ENCODE data around the gene IL23A. TPM values are rescaled to one million over a fixed set of nuclear protein-coding genes. Genes with fewer than 3 reads are reported as not detected.

IL23A gene
- total RNA-seq, 1 donor from 2014 or later = 0.67 TPM

DNA sequence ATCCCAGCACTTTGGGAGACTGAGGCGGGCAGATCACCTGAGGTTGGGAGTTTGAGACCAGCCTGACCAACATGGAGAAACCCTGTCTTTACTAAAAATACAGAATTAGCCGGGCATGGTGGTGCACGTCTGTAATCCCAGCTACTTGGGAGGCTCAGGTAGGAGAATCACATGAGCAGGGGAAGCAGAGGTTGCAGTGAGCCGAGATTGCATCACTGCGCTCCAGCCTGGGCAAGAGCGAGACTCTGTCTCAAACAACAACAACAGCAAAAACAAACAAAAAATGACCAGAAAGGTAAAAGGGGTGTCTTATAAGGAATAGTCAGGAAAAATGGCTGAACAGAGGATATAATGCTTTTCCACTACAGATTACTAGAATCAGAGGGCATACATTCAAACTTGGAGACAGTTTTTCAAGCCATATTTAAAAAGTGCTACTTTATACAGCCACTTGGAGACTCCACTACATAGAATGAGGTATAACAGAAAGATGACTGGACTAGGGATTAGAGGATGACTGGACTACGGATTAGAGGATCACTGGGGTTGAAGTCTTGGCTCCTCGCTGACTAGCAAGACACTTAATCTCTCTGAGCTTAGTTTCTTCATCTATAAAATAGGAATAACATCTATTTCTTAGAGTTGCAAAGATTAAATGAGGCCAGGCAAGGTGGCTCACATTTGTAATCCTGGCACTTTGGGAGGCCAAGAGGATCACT is 33.7 kb upstream of the IL23A start:
- Mint-ChIP-seq H3K4me3 (ENCODE audit: low read depth) (no peak overlapping the region), H3K9me3 (ENCODE audit: low read depth) (no peaks in the 10 kb centered on the region), H3K27me3 (no peaks in the 10 kb centered on the region), H3K4me1 (ENCODE audit: low read depth) (peaks cover 9% of the 10 kb centered on the region), H3K36me3 (ENCODE audit: insufficient read depth) (peaks cover 10% of the 10 kb centered on the region), H3K27ac (no peak overlapping the region)
- TF ChIP-seq, protein P1, sequence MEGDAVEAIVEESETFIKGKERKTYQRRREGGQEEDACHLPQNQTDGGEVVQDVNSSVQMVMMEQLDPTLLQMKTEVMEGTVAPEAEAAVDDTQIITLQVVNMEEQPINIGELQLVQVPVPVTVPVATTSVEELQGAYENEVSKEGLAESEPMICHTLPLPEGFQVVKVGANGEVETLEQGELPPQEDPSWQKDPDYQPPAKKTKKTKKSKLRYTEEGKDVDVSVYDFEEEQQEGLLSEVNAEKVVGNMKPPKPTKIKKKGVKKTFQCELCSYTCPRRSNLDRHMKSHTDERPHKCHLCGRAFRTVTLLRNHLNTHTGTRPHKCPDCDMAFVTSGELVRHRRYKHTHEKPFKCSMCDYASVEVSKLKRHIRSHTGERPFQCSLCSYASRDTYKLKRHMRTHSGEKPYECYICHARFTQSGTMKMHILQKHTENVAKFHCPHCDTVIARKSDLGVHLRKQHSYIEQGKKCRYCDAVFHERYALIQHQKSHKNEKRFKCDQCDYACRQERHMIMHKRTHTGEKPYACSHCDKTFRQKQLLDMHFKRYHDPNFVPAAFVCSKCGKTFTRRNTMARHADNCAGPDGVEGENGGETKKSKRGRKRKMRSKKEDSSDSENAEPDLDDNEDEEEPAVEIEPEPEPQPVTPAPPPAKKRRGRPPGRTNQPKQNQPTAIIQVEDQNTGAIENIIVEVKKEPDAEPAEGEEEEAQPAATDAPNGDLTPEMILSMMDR (IDR thresholded peaks at IDR 0.05; ENCODE audit: unreplicated experiment) = no peak
- no peak for DNase-seq (ENCODE audit: low spot score, unreplicated experiment)

DNA sequence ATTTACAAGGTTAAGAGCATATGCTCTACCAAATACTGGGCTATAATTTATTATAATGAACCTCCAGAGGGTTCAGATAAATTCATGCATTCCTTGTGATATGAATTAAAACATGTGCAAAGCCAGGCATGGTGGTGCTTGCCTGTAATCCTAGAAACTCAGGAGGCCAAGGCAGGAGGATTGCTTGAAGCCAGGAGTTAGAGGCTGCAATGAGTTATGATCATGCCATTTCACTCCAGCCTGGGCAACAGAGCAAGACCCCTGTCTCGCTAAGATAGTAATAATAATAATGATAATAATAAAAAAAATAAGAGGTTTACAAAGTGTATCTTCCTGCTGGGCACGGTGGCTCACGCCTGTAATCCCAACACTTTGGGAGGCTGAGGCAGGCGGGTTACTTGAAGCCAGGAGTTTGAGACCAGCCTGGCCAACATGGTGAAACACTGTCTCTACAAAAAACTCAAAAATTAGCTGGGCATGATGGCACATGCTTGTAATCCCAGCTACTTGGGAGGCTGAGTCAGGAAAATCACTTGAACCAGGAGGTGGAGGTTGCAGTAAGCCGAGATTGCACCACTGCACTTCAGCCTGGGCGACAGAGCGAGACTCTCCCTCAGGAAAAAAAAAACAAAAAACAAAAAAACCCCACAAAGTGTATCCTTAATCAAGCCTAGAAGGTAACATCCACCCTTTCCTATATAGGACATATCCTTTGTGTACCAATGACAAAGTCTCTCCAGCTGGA is 31.3 kb upstream of the IL23A start:
- TF ChIP-seq, protein P1 (IDR thresholded peaks at IDR 0.05; ENCODE audit: unreplicated experiment) = no peak
- peaks cover 14% of the 10 kb centered on the region for H3K36me3 Mint-ChIP-seq (ENCODE audit: insufficient read depth)
- H3K9me3 Mint-ChIP-seq (ENCODE audit: low read depth) = no peaks in the 10 kb centered on the region
- H3K4me3 Mint-ChIP-seq (ENCODE audit: low read depth) = no peak overlapping the region
- no peak for DNase-seq (ENCODE audit: low spot score, unreplicated experiment)
- H3K27ac Mint-ChIP-seq = no peak overlapping the region
- no peaks in the 10 kb centered on the region for H3K27me3 Mint-ChIP-seq
- H3K4me1 Mint-ChIP-seq (ENCODE audit: low read depth) = no peaks in the 10 kb centered on the region

DNA sequence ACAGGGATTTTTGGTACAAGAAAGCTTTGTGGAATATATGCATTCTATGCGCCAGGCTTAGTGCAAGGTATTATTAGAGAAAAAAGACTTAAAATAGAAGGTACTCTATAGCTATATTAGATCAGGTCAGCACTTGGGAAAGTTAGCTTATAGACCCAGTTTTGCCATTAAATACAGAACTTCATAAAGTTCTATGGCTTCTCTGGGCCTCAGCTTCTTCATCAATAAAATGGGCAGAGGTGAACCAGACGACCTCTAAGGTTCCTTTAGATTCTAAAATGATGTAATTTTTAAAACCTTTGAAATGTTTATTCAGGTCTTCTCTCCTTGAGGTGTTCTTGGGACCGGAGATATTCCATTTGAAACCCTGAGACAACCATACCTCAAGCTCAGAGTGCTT is 30.0 kb upstream of the IL23A start:
- DNase-seq (ENCODE audit: low spot score, unreplicated experiment) = no peak
- Mint-ChIP-seq H3K4me3 (ENCODE audit: low read depth) (no peak overlapping the region), H3K9me3 (ENCODE audit: low read depth) (no peaks in the 10 kb centered on the region), H3K27me3 (no peaks in the 10 kb centered on the region), H3K36me3 (ENCODE audit: insufficient read depth) (peaks cover 14% of the 10 kb centered on the region), H3K27ac (no peak overlapping the region), H3K4me1 (ENCODE audit: low read depth) (no peaks in the 10 kb centered on the region)
- TF ChIP-seq, protein P1 (IDR thresholded peaks at IDR 0.05; ENCODE audit: unreplicated experiment) = no peak

DNA sequence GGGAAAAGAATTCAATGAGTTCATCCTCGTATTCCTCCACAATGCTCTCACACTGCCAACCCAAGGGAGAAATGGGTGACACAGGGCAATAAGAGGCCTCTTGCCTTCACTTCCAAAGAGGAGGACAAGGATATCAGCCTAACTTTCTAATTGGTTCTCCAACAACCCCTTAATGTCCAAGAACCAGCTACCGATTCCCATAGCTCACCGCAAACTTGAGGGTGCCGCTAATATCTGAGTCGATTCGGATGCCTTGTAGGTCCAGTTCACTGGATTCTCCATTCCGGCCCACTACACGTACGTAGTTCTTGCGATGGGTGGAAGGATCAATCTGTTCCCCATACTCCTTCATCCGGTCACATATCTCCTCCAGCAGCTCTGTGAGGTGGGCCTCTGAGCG is 27.7 kb upstream of the IL23A start:
- TF ChIP-seq, protein P1 (IDR thresholded peaks at IDR 0.05; ENCODE audit: unreplicated experiment) = no peak
- Mint-ChIP-seq H3K9me3 (ENCODE audit: low read depth) (no peaks in the 10 kb centered on the region), H3K4me3 (ENCODE audit: low read depth) (no peak overlapping the region), H3K36me3 (ENCODE audit: insufficient read depth) (peaks cover 13% of the 10 kb centered on the region), H3K4me1 (ENCODE audit: low read depth) (peaks cover 8% of the 10 kb centered on the region), H3K27ac (no peak overlapping the region), H3K27me3 (no peaks in the 10 kb centered on the region)
- no peak for DNase-seq (ENCODE audit: low spot score, unreplicated experiment)

DNA sequence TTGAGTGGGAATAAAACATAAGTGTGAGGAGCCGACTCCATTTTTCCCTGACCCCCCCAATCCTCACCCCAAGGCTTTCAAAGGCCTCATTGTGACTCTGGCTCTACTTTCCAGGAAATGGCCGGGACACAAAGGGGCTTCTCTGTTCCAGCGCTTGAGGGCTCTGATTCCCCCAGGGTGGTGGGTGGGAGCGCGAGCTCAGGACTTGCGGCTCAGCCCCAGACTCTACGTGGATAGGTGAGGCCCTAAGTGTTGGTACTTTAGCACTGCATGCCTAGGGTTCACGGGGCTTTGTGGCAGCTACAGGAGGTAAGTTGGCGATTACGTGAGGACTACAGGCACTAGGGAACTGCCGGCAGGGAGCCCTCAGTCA is 23.4 kb upstream of the IL23A start:
- Mint-ChIP-seq H3K27ac (peak overlapping the region; percentile 100), H3K4me1 (ENCODE audit: low read depth) (peaks cover 9% of the 10 kb centered on the region), H3K9me3 (ENCODE audit: low read depth) (no peaks in the 10 kb centered on the region), H3K4me3 (ENCODE audit: low read depth) (peak overlapping the region; percentile 99), H3K36me3 (ENCODE audit: insufficient read depth) (peaks cover 4% of the 10 kb centered on the region), H3K27me3 (no peaks in the 10 kb centered on the region)
- TF ChIP-seq, protein P1 (IDR thresholded peaks at IDR 0.05; ENCODE audit: unreplicated experiment) = no peak
- no peak for DNase-seq (ENCODE audit: low spot score, unreplicated experiment)

Data from progenitor cell of endocrine pancreas (in vitro differentiated cells).